HepG2 (cell line): Measurements from ENCODE around the gene PYGB.

ENCODE experiments used
- NAIF1 ChIP-seq: sonication (generic); formaldehyde crosslinking; IDR thresholded peaks from 2 replicates; pipeline ENCODE4 v1.5.0; 2020; ENCODE audit warnings: mild to moderate bottlenecking, missing genetic modification reagents, borderline replicate concordance
- NBN ChIP-seq: fragments of 450-650 bp; conservative IDR thresholded peaks from 2 replicates; pipeline ENCODE4 v1.6.1; 2017
- POLR2G ChIP-seq: fragments of 200-400 bp; formaldehyde crosslinking; IDR thresholded peaks from 2 replicates; pipeline ENCODE4 v1.6.1; 2018; ENCODE audit warnings: mild to moderate bottlenecking, low read depth, low read length, moderate library complexity
- PPARG ChIP-seq: conservative IDR thresholded peaks from 2 replicates; pipeline ENCODE4 v1.6.1; 2016; ENCODE audit warnings: missing biosample characterization, missing genetic modification reagents
- RAD21 ChIP-seq: fragments of 450-650 bp; formaldehyde crosslinking; IDR thresholded peaks from 2 replicates; pipeline ENCODE4 v1.5.0; 2020; ENCODE audit warnings: mild to moderate bottlenecking
- TOPORS ChIP-seq: sonication (generic); formaldehyde crosslinking; IDR thresholded peaks from 2 replicates; pipeline ENCODE4 v1.8.0; 2023; ENCODE audit warnings: mild to moderate bottlenecking, missing genetic modification reagents
- ZNF124 ChIP-seq: sonication (generic); formaldehyde crosslinking; IDR thresholded peaks from 2 replicates; pipeline ENCODE4 v1.4.0; 2020; ENCODE audit warnings: missing genetic modification reagents
- ZNF766 ChIP-seq: sonication (generic); formaldehyde crosslinking; IDR thresholded peaks from 2 replicates; pipeline ENCODE4 v1.5.0; 2020; ENCODE audit warnings: missing genetic modification reagents, borderline replicate concordance
- ZSCAN22 ChIP-seq: sonication (generic); formaldehyde crosslinking; IDR thresholded peaks from 2 replicates; pipeline ENCODE4 v1.4.0; 2020; ENCODE audit warnings: mild to moderate bottlenecking, missing genetic modification reagents
- TF ChIP-seq, protein P1 (sequence below): sonication (generic); formaldehyde crosslinking; IDR thresholded peaks from 2 replicates; pipeline ENCODE4 v1.5.0; 2020; ENCODE audit warnings: mild to moderate bottlenecking, missing genetic modification reagents, moderate library complexity

DNA sequence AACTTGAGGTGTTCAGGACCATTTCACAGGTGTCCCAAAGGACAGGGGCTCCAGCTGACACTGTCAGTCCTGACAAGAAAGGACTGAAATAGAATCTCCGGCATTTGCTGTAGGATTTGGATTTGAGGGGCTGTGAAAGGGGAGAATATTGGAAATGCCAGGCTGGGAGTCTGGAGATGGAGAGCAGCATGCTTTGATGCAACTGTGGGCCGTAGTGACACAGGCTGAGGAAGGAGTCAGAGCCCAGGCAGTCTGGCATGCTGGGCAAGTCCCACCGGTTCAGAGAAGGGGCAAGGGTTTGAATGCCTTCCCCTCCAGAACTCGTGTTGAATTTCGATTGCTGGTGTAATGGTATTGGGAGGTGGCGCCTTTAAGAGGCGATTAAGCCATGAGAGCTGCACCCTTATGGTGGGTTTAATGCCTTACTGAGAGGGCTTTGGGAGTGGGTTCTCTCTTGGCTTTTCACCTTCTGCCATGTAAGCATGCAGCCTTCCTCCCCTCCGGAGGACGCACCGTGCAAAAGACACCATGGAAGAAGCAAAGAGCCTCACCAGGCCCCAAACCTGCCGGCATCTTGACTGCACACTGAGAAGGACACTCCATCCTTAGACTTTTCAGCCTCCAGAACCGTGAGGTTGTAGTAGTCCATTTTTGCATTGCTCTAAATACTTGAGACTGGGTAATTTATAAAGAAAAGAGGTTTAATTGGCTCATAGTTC is 9.4 kb upstream of the PYGB start:
- no peak for TF ChIP-seq NAIF1 (CRISPR knock-in tag)
- no peak for TF ChIP-seq POLR2G
- TF ChIP-seq ZNF124 (CRISPR knock-in tag), result no peak
- TF ChIP-seq, protein P1, sequence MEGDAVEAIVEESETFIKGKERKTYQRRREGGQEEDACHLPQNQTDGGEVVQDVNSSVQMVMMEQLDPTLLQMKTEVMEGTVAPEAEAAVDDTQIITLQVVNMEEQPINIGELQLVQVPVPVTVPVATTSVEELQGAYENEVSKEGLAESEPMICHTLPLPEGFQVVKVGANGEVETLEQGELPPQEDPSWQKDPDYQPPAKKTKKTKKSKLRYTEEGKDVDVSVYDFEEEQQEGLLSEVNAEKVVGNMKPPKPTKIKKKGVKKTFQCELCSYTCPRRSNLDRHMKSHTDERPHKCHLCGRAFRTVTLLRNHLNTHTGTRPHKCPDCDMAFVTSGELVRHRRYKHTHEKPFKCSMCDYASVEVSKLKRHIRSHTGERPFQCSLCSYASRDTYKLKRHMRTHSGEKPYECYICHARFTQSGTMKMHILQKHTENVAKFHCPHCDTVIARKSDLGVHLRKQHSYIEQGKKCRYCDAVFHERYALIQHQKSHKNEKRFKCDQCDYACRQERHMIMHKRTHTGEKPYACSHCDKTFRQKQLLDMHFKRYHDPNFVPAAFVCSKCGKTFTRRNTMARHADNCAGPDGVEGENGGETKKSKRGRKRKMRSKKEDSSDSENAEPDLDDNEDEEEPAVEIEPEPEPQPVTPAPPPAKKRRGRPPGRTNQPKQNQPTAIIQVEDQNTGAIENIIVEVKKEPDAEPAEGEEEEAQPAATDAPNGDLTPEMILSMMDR (CRISPR knock-in tag), result no peak
- TF ChIP-seq RAD21, result no peak
- TF ChIP-seq ZNF766 (CRISPR knock-in tag), result no peak
- no peak for TF ChIP-seq PPARG (CRISPR knock-in tag)
- no peak for TF ChIP-seq ZSCAN22 (CRISPR knock-in tag)
- no peak for TF ChIP-seq TOPORS (CRISPR knock-in tag)
- no peak for TF ChIP-seq NBN
